Astrocyte (in vitro differentiated cells and primary cell): ENCODE data around the gene TEX19. TPM values are rescaled to one million over a fixed set of nuclear protein-coding genes. Genes with fewer than 3 reads are reported as not detected.

ENCODE experiments used
- DNase-seq: peaks from one replicate; pipeline ENCODE4 v3.0.0-alpha.2; 2010; ENCODE audit warnings: low read depth
- FAIRE-seq: peaks from 2 replicates; lab custom pipeline; 2011; peaks lifted over from hg19 to GRCh38; lab: Jason Lieb, UNC
- H2AFZ ChIP-seq: 2 replicates; pipeline ENCODE4 v1.6.0; 2012; ENCODE audit warnings: low read depth, low read length, inconsistent platforms
- H3K27ac ChIP-seq: 2 replicates; pipeline ENCODE4 v1.5.1; 2011; ENCODE audit warnings: low read depth, low read length, inconsistent platforms
- H3K27me3 ChIP-seq: 2 replicates; pipeline ENCODE4 v1.6.0; 2011; ENCODE audit warnings: low read length, inconsistent platforms; ENCODE audit not compliant: insufficient read depth
- H3K36me3 ChIP-seq: 2 replicates; pipeline ENCODE4 v1.5.1; 2011; ENCODE audit warnings: low read length, inconsistent platforms; ENCODE audit not compliant: insufficient read depth
- H3K4me1 ChIP-seq: 2 replicates; pipeline ENCODE4 v1.5.1; 2011; ENCODE audit warnings: low read length, inconsistent platforms; ENCODE audit not compliant: insufficient read depth
- H3K4me2 ChIP-seq: 2 replicates; pipeline ENCODE4 v1.6.0; 2012; ENCODE audit warnings: low read length, inconsistent platforms
- H3K4me3 ChIP-seq: 2 replicates; pipeline ENCODE4 v1.5.1; 2011; ENCODE audit warnings: low read depth, mild to moderate bottlenecking, low read length, inconsistent platforms; ENCODE audit not compliant: insufficient read depth
- H3K79me2 ChIP-seq: 2 replicates; pipeline ENCODE4 v1.6.0; 2012; ENCODE audit warnings: mild to moderate bottlenecking, low read length, inconsistent platforms; ENCODE audit not compliant: insufficient read depth
- H3K9ac ChIP-seq: 2 replicates; pipeline ENCODE4 v1.6.0; 2012; ENCODE audit warnings: mild to moderate bottlenecking, low read length, inconsistent platforms
- H3K9me3 ChIP-seq: 2 replicates; pipeline ENCODE4 v1.5.1; 2012; ENCODE audit warnings: low read depth, mild to moderate bottlenecking, low read length, inconsistent platforms; ENCODE audit not compliant: insufficient read depth
- H4K20me1 ChIP-seq: 2 replicates; pipeline ENCODE4 v1.6.0; 2012; ENCODE audit warnings: low read length, inconsistent platforms; ENCODE audit not compliant: insufficient read depth
- H3K27ac Mint-ChIP-seq: one replicate; pipeline ENCODE4 v1.8.0; 2021; ENCODE audit warnings: mild to moderate bottlenecking, mixed read lengths; ENCODE audit not compliant: unreplicated experiment
- H3K27me3 Mint-ChIP-seq: one replicate; pipeline ENCODE4 v1.8.0; 2021; ENCODE audit warnings: low read depth, mixed read lengths; ENCODE audit not compliant: unreplicated experiment
- H3K36me3 Mint-ChIP-seq: one replicate; pipeline ENCODE4 v1.8.0; 2021; ENCODE audit warnings: low read depth, mixed read lengths; ENCODE audit not compliant: unreplicated experiment
- H3K4me1 Mint-ChIP-seq: one replicate; pipeline ENCODE4 v1.8.0; 2021; ENCODE audit warnings: low read depth, mixed read lengths; ENCODE audit not compliant: unreplicated experiment
- H3K4me3 Mint-ChIP-seq: one replicate; pipeline ENCODE4 v1.8.0; 2021; ENCODE audit warnings: mild to moderate bottlenecking, moderate library complexity, mixed read lengths; ENCODE audit not compliant: unreplicated experiment
- H3K9me3 Mint-ChIP-seq: one replicate; pipeline ENCODE4 v1.8.0; 2021; ENCODE audit warnings: mild to moderate bottlenecking, mixed read lengths; ENCODE audit not compliant: unreplicated experiment
- CTCF ChIP-seq: IDR thresholded peaks from 2 replicates; pipeline ENCODE4 v1.5.1; 2011; ENCODE audit warnings: low read depth, mild to moderate bottlenecking, inconsistent platforms, low read length, moderate library complexity; ENCODE audit not compliant: insufficient read depth
- EZH2 ChIP-seq: IDR thresholded peaks from 2 replicates; pipeline ENCODE4 v1.6.1; 2012; ENCODE audit warnings: mild to moderate bottlenecking, low read length, inconsistent platforms; ENCODE audit not compliant: insufficient read depth
- total RNA-seq: library from RNA; stranded (reverse); gene quantifications from 2 replicates; pipeline ENCODE4 v1.2.1, GENCODE V29; 2021

The TEX19 gene
- total RNA-seq, 1 donor from 2014 or later: not detected

DNA sequence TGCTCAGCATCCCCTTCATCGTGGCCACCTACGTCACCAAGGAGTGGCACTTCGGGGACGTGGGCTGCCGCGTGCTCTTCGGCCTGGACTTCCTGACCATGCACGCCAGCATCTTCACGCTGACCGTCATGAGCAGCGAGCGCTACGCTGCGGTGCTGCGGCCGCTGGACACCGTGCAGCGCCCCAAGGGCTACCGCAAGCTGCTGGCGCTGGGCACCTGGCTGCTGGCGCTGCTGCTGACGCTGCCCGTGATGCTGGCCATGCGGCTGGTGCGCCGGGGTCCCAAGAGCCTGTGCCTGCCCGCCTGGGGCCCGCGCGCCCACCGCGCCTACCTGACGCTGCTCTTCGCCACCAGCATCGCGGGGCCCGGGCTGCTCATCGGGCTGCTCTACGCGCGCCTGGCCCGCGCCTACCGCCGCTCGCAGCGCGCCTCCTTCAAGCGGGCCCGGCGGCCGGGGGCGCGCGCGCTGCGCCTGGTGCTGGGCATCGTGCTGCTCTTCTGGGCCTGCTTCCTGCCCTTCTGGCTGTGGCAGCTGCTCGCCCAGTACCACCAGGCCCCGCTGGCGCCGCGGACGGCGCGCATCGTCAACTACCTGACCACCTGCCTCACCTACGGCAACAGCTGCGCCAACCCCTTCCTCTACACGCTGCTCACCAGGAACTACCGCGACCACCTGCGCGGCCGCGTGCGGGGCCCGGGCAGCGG is 15.7 kb downstream of the TEX19 start:
- no peak overlapping the region for H2AFZ ChIP-seq
- DNase-seq (no peak), FAIRE-seq (no peak)
- H3K27me3 ChIP-seq: peaks cover 44% of the 10 kb centered on the region
- H3K4me2 ChIP-seq: no peak overlapping the region
- TF ChIP-seq CTCF: no peak
- peak; percentile 62 for TF ChIP-seq EZH2
- no peaks in the 10 kb centered on the region for H3K9me3 ChIP-seq
- H3K36me3 ChIP-seq: no peaks in the 10 kb centered on the region
- H3K4me1 ChIP-seq: no peaks in the 10 kb centered on the region
- Mint-ChIP-seq H3K4me3 (no peak overlapping the region), H3K4me1 (no peaks in the 10 kb centered on the region), H3K27ac (no peak overlapping the region), H3K9me3 (no peaks in the 10 kb centered on the region), H3K27me3 (peaks cover 41% of the 10 kb centered on the region), H3K36me3 (no peaks in the 10 kb centered on the region)
- no peak overlapping the region for H3K9ac ChIP-seq
- H3K27ac ChIP-seq: no peak overlapping the region
- no peaks in the 10 kb centered on the region for H4K20me1 ChIP-seq
- no peaks in the 10 kb centered on the region for H3K79me2 ChIP-seq
- no peak overlapping the region for H3K4me3 ChIP-seq

DNA sequence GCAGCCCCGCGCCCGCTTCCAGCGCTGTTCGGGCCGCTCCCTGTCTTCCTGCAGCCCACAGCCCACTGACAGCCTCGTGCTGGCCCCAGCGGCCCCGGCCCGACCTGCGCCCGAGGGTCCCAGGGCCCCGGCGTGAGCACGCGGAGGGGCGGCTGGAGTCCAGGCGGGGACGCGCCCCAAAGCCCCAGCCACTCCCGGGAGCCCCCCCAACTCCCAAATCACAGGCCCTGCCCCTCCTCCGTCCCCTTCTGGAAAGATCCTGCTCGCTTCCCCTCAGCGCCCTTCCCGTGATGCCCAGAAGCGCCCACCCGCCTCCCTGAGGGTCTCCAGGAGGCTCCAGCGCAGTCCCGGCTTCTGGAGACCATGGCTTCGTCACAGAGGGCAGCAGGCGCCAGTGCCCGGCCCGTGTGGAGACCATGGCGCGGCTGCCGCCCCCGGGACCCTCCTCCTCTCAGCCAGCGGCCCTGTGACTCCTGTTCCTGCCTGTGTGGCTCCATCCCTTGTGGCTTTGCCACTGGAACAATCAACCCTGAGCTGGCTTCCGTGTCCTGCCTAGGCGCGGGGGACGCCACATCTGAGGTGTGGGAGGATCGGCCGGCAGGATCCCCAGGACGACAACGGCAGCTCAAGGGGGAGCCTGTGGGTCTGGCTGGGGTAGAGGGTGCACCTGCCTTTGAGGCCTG is 16.5 kb downstream of the TEX19 start:
- Histone ChIP-seq H3K27me3 (peaks cover 39% of the 10 kb centered on the region), H3K36me3 (no peaks in the 10 kb centered on the region), H3K9ac (no peak overlapping the region), H4K20me1 (no peaks in the 10 kb centered on the region), H3K4me2 (no peak overlapping the region), H3K27ac (no peak overlapping the region), H3K4me3 (no peak overlapping the region), H3K9me3 (no peaks in the 10 kb centered on the region), H3K4me1 (no peaks in the 10 kb centered on the region), H2AFZ (no peak overlapping the region), H3K79me2 (no peaks in the 10 kb centered on the region)
- no peak for TF ChIP-seq CTCF
- TF ChIP-seq EZH2: peak; percentile 4
- no peak for FAIRE-seq
- Mint-ChIP-seq H3K9me3 (no peaks in the 10 kb centered on the region), H3K4me1 (no peaks in the 10 kb centered on the region), H3K27me3 (peaks cover 41% of the 10 kb centered on the region), H3K4me3 (no peak overlapping the region), H3K27ac (no peak overlapping the region), H3K36me3 (no peaks in the 10 kb centered on the region)
- no peak for DNase-seq
